Loucy (cell line): ENCODE measurements around the gene SDR39U1.

Experiments used
- CTCF ChIP-seq: fragments of 200-600 bp; sonication (generic); conservative IDR thresholded peaks from 2 replicates; pipeline ENCODE4 v1.5.1; 2014; ENCODE audit warnings: mild to moderate bottlenecking, antibody characterized with exemption, low read length
- EZH2phosphoT487 ChIP-seq: fragments of 200-600 bp; IDR thresholded peaks from 2 replicates; pipeline ENCODE4 v1.6.1; 2018; ENCODE audit warnings: antibody characterized with exemption, mild to moderate bottlenecking, moderate library complexity, borderline replicate concordance

- TF ChIP-seq CTCF, result peak; percentile 35
- no peak for TF ChIP-seq EZH2phosphoT487
These were observed 46.7 kb downstream of the SDR39U1 start for GRCh38 chr14:24395609-24396582.
